HG02885 (cell line): ENCODE data around the gene MEX3B.
"Not testable (repeated sequence)": the region's sequence is repeated elsewhere in the genome, so short reads cannot be mapped to it uniquely, and the experiment has no call there.

Source experiments
- ATAC-seq: cut with Tn5 transposase; IDR thresholded peaks from one replicate; pipeline ENCODE4 v1.9.1; 2021; ENCODE audit warnings: mild to moderate bottlenecking; ENCODE audit not compliant: unreplicated experiment, poor library complexity

MEX3B gene

DNA sequence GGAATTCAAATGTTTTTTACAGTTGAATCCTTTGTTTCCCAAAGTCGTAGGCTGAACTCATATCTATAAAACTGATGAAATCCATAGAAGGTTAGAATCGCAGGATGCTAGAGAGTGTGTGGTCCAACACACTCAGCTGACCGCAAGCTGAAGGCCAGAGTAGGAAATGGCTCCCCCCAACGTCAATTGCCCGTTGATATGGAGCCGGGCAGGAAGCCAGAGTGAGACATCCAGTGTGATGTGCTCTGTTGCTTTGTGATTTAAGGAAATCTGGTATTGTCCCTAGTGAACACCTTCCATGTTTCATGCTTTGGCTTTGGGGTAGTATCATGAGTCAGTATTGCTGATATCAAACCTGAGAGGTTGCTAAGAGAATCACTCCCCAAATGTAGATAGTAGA, 5.8 kb upstream of the MEX3B start:
- no peak for ATAC-seq

DNA sequence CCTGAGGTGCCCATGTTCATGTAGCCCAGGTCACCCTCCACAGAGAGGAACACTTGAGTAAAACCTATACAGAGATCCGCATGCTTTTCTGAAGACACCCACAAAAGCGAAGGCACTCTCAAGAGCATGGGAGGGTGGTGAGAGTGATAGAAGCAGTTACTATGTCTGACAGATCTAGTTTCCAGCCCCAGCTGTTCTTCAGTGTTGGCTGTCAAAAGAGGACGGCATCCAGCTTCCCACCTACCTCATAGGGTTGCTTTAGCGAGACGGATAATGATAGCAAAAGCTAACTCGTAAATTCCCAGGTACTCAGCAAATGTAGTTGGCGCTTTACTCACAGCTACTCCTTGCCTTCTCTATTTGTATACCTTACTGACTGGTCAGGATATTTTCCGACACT, 3.0 kb upstream of the MEX3B start:
- ATAC-seq: no peak

DNA sequence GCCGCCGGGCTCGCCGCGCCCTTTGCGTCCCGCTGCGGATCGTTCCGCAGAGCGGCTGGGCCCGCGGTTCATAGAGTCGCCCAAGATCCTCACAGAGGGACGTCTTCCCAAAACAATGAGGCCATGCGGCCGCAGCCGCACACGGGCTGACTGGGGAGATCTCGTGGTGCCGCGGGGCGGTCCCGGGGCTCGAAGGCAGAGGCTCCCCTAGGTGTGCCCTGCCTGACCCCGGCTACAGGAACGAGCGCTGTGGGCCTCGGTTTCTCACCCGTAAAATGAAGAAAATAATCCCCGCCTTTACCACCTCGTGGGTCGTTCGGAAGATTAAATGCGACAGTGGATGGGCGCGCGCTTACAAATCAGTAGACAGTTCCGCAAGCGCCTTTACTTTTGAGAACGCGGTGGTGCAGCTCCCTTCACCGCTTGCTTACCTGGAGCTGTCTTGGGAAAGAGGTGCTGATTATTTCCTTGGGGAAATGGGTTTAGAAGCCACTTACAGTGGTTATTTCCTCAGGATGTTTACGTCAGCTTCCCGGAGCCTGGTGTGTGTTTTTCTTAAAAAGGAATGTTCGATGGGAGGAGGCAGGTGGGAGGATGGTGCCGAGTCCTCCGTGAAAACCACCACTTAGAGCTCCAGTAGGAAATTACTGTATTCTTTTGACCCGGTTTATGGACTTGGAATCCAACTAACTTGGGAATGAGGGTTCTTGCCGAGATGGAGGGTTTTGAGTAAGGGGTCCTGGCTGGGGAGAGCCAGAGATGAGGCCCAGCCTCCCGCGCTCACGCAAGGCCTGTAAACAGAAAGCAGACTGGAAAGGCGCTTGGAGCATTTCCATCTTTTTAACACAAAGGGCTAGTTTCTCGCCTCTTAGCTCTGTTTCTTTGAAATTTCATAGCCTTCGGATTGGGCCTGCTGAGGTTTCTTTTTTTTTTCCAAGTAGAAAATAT, 1.9 kb upstream of the MEX3B start:
- ATAC-seq: no peak

DNA sequence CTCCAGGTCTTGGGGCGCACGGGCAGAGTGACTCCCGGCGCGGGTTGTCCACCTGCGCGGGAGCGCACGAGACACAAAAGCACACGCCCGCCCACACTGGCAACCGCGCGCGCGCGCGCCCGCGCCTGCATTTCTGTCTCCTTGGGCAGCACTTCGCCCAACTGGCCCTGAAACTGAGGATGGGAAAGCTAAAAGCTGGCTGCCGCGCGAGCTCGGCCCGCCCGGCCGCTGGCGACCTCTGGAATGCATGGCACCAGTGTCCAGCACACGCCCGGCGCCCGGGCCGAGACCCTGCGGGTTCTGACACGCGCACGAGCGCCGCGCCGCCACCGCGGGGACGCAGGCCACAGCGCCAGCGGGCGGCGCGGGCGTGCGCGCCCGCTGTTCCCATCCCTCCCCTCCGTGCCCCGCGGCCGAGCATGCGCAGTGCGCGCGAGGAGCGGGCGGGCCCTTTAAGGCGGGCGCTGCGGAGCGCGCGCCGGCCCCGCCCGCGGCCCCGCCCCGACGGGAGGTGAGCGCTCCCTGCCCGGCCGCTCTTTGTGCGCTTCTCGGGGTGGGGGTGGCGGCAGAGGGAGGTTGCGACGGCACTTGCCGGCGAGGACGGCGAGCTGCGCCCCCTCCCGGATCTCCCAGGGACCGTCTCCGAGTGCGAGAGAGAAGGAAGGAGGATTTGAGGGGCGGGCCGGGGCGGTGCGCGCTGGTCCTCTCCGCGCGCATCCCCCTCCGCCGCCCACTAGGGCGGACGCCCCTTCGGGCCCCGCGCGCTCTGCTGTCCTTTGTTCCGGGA, 1.0 kb upstream of the MEX3B start:
- peak; percentile 72 for ATAC-seq

DNA sequence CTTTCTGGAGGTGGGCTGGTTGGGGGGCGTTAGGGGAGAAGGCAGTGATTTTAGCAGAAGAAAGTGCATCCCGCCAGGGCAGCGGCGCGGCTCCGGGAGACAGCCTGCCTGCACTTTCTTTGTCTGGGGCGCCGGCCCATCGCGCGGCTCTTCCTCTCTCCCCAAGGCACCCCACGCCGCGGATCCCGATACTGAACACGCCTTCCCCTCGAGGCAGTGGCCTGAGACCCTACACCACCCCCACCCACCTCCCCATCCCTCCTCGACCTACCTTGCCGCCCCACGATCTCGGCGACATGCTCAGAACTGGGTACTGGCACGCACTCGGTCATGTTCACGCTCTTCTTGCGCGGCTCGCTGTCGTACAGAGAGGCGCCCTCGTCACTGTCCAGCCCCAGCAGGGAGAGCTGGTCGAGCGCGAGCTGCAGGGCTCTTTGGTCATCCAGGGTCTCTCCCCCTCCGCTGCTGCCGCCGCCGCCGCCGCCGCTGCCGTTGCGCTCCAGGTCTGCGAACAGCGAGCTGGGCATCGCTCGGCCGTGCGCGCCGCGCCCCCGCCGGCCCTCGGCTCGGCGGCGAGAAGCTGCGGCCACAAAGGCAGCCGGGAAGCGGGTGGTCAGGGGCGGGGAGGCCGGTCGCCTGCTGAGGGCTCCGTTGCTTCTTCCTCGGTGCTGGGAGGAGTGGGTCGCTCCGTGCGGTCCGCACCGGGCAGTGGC, 483 bp downstream of the MEX3B start:
- ATAC-seq: peak; percentile 5

DNA sequence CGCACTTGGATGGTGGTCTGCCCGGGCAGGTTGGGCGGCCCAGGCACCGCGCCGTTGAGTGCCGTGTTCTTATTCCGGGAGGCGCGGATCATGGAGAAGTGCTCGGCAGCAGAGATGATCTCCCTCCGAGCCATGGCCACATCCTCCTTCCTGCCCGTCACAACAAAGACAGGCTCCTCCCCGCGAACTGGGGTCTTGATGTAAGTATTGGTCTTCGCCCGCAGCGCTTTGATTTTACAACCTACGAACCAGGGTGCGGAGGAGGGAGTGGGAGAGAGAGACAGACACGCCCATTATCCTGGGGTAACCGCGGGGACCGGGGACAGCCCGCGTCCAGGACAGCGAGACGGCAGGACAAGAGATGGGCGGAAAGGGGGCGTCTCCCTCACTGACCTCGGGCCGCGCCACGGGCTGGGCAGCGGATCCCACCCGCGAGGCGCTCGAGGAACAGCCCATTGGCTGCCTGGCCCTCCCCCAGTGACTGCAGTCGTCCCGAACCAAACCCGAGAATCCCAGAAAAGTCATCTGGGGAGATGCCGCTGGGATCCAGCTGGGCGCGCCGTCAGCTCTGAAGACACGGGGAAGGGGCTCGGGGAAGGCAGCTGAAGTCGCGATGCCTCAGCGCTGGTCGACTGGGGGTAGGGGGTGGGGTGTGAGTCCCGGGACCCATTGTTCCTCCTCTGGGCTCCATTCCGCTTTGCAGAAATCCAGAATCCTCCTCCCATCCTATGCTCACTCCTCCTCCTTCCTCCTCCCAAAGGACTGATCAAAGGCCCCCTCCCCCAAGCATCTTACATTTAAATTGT, 1.2 kb downstream of the MEX3B start:
- ATAC-seq: no peak

DNA sequence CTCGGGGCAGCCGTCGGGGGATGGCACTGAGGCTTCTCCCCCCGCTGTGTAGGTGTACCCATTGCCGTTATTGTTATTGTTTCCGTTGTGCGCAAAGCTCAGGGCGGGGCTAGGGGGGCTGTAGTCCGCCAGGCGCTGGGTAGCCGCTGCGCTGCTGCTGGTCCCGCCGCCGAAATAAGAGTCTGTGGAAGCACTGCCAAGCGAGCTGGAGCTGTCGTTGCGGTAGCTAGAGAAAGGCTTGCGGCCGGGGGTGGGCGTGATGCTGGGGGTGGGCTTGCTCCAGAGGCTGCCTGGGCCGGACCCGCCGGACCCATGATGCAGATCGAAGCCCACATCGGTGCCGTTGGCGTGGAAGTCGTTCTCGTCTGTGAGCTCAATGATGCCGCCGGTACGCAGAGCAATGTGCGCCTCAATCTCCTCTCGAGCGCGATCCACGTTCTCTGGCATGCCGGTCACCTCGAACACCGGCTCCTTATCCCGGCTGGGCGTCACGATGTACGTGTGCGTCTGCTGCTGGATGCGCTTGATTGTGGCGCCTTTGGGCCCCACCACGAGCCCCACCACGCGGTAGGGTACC, 1.9 kb downstream of the MEX3B start:
- no peak for ATAC-seq

DNA sequence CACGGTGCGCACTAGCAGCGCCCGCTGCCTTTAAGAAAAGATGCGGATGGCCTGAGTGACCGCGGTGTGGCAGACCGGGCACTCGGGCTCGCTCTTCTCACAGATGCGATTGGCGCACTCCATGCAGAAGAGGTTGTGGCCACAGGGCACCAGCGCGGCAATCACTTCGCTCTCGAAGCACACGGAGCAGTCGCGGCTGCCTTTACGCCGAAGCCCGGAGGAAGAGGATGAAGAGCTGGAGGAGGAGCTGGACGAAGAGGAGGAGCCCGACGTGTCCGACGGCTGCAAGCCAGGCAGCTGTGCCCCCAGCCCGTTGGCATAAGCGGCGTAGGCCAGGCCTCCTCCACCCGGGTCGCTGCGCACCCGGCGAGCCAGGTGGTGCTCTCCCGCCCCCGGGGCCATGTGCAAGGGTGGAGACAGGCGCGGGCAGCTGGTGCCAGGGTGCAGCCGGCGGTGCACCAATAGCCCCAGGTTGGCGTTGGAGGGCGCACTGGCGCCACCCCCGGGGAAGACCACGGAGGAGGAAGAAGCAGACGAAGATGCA, 2.6 kb downstream of the MEX3B start:
- ATAC-seq: no peak

DNA sequence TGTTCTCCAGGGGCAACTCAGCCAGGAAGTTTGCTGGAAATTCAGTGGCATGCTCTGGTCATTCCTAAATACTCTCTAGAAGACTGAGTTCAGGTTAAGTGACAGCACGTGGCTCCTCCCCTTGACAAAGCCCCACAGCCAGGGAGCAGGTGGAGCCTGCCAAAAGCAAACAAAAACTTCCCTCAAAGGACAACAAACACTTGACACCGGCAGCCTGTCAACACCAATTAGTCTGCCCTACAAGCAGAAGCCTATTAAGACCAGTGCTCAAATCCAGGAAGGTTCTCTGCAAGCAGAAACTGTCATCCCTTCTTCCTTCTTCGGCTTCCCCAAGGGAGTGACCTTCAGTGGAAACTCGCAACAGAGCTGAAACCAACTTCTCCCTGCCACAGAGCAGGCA, 5.0 kb downstream of the MEX3B start:
- ATAC-seq: no peak

DNA sequence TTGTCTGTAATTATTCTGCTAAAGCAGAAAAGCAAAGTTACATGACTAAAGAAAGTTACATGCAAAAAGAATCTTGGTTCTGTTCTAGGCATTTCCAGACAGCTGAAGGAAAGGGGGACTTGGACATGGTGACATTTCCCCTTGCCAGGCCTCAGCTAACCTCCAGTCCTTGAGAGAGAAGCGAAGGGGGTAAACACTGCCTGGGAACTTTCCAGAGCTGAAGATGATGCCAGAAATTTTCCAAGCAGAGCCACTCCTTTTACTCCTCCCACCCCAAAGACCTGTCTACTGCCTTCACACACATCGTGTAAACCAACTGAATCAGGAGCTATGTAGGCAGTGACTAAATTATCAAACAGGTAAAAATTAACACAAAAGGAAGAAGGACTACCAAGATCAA, 5.4 kb downstream of the MEX3B start:
- no peak for ATAC-seq

DNA sequence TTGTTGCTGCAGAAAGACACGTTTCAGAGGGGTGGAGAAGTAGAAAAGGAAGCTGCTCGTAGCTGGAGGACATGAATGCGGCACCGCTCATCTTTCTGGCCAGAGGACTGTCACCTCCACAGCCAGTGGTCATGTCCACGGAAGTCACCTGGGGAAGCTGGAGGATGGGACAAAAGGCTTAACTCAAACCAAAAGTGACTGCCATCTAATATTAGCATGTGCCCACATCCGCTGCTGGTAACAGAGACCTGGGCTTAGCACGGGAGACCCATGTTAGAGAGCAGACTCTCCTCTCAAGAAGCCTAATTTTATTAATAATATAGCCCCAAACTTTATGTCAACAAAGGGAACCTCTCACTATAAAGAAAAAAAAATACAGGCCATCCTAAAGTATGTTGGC, 5.9 kb downstream of the MEX3B start:
- ATAC-seq: no peak

DNA sequence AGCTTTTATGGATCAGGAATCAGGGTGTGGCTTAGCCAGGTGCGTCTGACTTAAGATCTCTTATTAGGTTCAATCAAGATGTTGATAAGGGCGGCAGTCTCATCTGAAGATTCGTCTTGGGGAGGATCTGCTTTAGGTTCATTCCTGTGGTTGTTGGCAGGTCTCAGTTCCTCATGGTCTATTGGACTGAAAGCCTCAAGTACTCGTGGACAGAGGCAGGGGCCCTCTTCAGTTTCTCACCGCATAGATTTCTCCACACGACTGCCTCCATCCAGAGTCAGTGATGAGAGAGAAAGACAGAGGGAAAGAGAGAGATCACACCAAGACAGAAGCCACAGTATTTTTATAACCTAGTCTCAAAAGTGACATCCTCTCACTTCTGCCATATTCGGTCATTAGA, 9.4 kb downstream of the MEX3B start:
- ATAC-seq: no peak

DNA sequence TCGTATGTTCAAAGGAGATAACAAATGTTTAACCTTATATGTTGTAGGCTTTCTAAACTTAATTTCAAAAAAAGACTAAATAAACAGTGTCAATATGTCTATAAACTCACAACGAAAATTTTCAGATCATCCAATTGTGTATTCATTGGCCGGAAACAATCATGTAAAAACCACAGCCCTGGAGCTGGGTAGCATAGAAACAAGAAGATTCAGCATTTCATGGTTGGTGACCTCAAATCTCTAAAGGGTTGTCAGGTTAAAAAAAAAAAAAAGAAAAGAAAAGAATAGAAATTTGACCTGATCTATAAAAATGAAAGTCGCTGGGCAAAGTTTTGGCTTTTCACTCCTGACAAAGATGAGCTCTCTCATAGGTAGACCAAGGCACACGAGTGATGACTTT, 13.9 kb downstream of the MEX3B start:
- no peak for ATAC-seq

DNA sequence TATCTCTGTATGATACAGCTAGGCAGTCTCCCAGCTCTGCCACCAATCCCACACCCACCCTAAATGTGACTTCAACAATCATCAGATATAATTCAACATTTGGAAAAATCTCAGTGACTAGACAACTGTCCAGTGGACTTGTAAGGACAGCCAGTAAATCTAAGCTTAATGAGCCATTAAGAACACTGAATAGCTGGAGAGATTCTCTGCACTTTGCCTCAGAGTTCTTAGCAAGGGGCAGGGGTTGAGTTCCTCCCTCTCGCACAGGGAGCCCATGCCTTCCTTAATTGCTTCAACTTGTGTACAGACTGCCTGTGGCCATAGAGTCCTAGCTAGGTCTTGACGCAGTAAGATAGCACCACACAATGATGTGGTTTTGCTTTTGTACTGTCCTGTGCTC, 15.6 kb downstream of the MEX3B start:
- ATAC-seq: no peak

DNA sequence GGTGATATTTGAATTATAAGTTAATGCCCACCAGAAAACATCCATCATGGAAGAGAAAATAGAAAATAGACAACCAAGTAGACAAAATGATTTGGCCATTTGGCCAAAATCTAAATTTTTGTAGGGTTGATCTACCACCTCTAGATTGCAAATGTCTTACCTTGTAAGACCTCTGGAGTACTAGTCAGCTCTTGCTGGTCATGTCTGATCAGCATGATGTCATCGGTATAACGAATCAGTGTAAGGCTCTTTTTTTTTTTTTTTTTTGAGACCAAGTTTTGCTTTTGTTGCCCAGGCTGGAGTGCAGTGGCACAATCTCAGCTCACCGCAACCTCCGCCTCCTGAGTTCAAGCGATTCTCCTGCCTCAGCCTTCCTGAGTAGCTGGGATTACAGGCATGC, 17.7 kb downstream of the MEX3B start:
- ATAC-seq: not testable (repeated sequence)

DNA sequence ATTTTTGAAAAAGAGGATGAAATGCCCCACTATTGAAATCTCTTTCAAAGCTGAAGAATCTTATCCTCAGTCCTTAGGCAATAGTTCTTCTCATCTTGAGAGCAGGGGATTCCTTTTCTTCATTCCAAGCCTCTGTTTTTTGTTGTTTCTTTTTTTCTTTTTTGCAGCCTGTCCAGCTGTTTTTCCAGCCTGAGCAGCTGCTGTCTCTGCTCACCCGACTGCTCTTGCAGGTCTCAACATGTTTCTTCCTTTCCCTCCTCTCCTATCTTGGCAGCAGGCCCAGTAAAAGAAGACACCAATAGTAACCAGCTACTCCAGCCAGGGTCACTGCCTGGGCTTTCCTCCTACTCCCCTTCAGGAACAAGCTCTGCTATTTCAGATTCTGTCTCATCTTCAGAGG, 23.8 kb downstream of the MEX3B start:
- ATAC-seq: no peak

DNA sequence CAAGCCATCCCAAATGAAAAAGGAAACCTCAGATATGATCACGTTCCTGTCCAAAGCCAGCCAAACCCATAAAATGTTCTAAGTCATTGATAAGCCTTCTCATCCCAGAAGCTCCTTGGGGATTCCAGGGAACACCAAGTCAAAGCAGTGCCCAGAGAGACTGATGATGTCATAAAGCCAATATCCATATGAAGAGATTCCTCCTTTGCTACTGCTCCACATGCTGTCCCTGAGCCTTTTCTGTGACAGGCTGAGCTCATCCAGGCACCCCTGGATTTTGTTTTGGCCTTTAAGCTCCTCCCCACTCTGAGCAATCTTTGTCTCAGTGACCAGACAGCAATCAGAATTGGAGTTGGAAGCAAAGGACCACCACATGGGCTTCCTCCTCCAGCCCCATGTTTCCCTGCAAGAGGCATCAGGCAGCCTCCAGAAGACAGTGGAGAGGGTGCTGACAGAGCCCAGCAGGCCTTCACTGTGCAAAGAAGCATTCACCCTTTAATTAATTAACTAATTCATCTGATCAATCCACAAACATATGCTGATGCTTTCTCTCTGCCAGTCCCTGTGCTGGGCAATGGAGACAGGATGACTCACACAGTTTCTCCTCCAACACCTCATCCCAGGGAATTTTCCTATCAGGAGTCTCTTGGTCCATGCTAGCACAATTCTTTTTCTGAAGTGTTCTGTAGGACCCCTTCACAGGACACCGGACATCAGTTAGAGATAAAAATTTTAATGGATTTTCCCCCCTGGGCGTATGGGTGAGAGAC, 25.0 kb downstream of the MEX3B start:
- no peak for ATAC-seq

DNA sequence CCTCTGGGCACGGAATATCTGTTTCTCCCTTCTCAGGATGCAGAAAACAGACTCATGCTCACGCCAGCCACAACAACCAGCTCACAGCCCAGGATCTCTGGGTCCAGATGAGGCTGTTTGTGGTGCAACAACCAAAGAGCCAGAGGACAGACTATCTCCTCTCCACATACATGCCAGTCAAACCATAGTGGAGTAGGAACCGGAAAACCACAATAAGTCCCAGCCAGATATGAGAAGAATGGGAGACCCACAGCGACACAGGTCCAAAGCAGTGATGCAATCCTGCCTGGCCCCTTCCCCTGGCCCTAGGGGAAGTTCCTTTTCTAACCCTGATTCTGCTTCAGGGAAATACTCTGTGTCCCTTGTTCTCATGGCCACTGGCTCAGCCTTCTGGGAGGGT, 27.6 kb downstream of the MEX3B start:
- ATAC-seq: no peak

DNA sequence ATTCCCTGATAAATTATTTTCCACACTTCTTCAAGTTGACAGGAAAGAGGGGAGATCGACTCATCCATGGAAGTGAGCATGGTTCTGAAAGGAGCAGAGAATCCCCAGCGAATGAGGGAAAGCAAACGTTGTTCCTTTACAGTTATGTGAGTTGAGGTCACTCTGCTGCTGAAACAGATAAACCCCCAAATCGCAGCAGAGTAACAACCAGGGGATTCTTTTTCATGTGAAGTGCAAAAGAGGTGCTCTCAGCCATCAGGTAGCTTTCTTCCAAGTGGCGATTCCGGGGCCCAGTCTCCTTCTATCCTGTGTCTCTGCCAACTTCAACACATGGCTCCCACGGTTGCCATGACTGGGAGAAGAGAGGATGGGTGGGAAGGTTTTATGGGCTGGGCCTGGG, 28.2 kb downstream of the MEX3B start:
- no peak for ATAC-seq
